Ishikawa (cell line): ENCODE measurements around the gene PLEKHG1.

Experiments used
- CEBPB ChIP-seq: IDR thresholded peaks from 2 replicates; pipeline ENCODE4 v1.6.1; 2012
- CREB1 ChIP-seq: IDR thresholded peaks from 2 replicates; pipeline ENCODE4 v1.6.1; 2012; ENCODE audit warnings: low read depth
- EGR1 ChIP-seq: IDR thresholded peaks from 2 replicates; pipeline ENCODE4 v1.6.1; 2012
- EP300 ChIP-seq: IDR thresholded peaks from 2 replicates; pipeline ENCODE4 v1.6.1; 2012; ENCODE audit warnings: borderline replicate concordance
- FOXM1 ChIP-seq: IDR thresholded peaks from 2 replicates; pipeline ENCODE4 v1.6.1; 2012; ENCODE audit warnings: low read depth, borderline replicate concordance
- NFIC ChIP-seq: IDR thresholded peaks from 2 replicates; pipeline ENCODE4 v1.6.1; 2012
- RAD21 ChIP-seq: IDR thresholded peaks from 2 replicates; pipeline ENCODE4 v1.6.1; 2012; ENCODE audit warnings: low read depth
- TAF1 ChIP-seq: IDR thresholded peaks from 2 replicates; pipeline ENCODE4 v1.6.1; 2012; ENCODE audit warnings: low read depth, mild to moderate bottlenecking
- TCF12 ChIP-seq: IDR thresholded peaks from 2 replicates; pipeline ENCODE4 v1.6.1; 2012; ENCODE audit warnings: low read depth
- TEAD4 ChIP-seq: IDR thresholded peaks from 2 replicates; pipeline ENCODE4 v1.6.1; 2012
- YY1 ChIP-seq: IDR thresholded peaks from 2 replicates; pipeline ENCODE4 v1.6.1; 2012; ENCODE audit warnings: low read depth
- ZBTB7A ChIP-seq: IDR thresholded peaks from 2 replicates; pipeline ENCODE4 v1.6.1; 2012; ENCODE audit warnings: low read depth
- TF ChIP-seq, protein P1 (sequence below): IDR thresholded peaks from 2 replicates; pipeline ENCODE4 v1.6.1; 2012
- TF ChIP-seq, protein P2 (sequence below): IDR thresholded peaks from 2 replicates; pipeline ENCODE4 v1.6.1; 2012; ENCODE audit warnings: low read depth, mild to moderate bottlenecking
- TF ChIP-seq, protein P3 (sequence below): IDR thresholded peaks from 2 replicates; pipeline ENCODE4 v1.6.1; 2012

Gene PLEKHG1

DNA sequence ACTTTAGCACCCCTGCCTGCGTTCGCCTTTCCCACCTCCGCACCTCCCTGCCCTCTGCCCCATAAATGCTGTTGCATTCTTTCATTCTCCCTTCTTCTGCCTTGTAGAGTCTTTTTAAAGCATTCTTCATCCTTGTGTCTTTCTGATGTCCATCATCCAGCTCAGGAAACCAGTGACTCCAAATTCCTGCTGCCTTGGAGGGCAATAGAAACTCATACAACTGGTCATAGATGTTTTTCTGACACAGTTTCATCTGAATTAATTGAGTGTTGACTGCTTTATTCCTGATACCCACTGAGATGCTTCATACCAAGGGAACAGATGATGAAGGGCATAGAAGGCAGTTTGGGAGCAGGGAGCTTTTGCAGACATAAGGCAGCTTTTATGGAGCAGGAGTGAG, 19.6 kb downstream of the PLEKHG1 start:
- TF ChIP-seq NFIC = no peak
- no peak for TF ChIP-seq FOXM1
- no peak for TF ChIP-seq CEBPB
- TF ChIP-seq ZBTB7A = no peak
- no peak for TF ChIP-seq TCF12
- TF ChIP-seq, protein P1, sequence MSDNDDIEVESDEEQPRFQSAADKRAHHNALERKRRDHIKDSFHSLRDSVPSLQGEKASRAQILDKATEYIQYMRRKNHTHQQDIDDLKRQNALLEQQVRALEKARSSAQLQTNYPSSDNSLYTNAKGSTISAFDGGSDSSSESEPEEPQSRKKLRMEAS = no peak
- no peak for TF ChIP-seq EP300
- no peak for TF ChIP-seq YY1

DNA sequence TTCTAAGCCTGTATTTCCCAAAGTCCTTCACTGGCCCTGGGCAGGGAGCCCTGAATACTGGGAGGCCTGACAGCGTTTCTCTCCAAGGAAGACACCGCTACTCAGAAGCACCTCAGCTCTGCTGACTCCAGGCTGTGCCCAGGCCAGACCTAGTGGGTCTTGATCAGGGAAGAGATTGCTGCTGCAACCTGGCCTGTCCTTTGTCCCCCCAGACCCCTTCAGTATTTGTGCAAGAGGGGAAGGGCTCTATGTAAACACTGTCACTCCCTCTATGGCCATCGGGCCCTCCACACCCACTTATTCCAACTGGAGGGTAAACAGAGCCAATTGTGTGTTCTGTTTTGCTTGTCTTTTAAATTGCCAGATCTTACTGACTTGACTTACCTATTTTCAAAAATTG, 20.6 kb downstream of the PLEKHG1 start:
- no peak for TF ChIP-seq CREB1
- TF ChIP-seq EGR1 = no peak
- no peak for TF ChIP-seq FOXM1
- TF ChIP-seq, protein P2, sequence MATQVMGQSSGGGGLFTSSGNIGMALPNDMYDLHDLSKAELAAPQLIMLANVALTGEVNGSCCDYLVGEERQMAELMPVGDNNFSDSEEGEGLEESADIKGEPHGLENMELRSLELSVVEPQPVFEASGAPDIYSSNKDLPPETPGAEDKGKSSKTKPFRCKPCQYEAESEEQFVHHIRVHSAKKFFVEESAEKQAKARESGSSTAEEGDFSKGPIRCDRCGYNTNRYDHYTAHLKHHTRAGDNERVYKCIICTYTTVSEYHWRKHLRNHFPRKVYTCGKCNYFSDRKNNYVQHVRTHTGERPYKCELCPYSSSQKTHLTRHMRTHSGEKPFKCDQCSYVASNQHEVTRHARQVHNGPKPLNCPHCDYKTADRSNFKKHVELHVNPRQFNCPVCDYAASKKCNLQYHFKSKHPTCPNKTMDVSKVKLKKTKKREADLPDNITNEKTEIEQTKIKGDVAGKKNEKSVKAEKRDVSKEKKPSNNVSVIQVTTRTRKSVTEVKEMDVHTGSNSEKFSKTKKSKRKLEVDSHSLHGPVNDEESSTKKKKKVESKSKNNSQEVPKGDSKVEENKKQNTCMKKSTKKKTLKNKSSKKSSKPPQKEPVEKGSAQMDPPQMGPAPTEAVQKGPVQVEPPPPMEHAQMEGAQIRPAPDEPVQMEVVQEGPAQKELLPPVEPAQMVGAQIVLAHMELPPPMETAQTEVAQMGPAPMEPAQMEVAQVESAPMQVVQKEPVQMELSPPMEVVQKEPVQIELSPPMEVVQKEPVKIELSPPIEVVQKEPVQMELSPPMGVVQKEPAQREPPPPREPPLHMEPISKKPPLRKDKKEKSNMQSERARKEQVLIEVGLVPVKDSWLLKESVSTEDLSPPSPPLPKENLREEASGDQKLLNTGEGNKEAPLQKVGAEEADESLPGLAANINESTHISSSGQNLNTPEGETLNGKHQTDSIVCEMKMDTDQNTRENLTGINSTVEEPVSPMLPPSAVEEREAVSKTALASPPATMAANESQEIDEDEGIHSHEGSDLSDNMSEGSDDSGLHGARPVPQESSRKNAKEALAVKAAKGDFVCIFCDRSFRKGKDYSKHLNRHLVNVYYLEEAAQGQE = no peak
- no peak for TF ChIP-seq ZBTB7A
- TF ChIP-seq TCF12 = no peak
- TF ChIP-seq EP300 = no peak
- TF ChIP-seq, protein P1 = no peak
- no peak for TF ChIP-seq TAF1
- no peak for TF ChIP-seq RAD21
- TF ChIP-seq, protein P3, sequence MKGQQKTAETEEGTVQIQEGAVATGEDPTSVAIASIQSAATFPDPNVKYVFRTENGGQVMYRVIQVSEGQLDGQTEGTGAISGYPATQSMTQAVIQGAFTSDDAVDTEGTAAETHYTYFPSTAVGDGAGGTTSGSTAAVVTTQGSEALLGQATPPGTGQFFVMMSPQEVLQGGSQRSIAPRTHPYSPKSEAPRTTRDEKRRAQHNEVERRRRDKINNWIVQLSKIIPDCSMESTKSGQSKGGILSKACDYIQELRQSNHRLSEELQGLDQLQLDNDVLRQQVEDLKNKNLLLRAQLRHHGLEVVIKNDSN = no peak
- no peak for TF ChIP-seq CEBPB
- TF ChIP-seq TEAD4 = no peak
- TF ChIP-seq NFIC = no peak
- TF ChIP-seq YY1 = no peak

DNA sequence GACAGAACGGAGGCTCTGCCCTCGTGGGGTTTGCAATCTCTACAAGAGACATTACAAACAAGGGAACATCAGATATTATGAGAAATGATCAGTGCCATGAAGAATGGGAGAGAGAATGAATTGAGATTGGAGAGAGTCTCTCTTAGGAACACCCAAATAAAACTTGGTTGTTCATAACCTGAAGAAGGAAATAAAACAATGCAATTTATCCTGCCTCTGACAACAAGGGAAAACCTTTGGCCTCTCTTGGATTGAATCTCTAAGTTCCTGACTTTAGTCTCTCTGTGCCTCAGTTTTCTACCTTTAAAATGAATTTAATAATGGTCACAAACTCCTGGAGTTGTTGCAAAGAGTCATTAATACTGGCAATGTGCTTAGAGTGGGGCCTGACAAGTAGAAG, 21.1 kb downstream of the PLEKHG1 start:
- TF ChIP-seq, protein P3 = no peak
- TF ChIP-seq NFIC (no peak), TAF1 (no peak), EP300 (no peak), FOXM1 (no peak), YY1 (no peak), RAD21 (no peak), TEAD4 (no peak), TCF12 (no peak), CEBPB (no peak)

DNA sequence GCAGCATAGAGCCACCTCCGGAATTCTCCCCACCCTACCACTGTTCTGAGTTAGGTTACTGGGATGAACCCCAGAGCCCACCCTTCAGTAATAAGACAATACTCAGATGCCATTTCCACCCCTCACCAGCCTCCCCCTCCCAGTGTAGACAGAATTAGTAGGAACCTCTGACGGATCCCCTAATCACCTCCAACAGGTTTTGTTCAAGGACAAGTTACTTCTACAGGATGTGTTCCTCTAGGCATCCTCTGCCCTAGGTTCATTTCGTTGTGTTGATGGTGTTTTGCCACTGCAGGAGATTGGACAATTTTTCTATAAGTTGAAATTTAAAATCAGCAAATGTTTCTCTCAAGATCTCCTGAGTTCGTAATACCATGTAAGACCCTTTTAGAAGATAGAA, 22.8 kb downstream of the PLEKHG1 start:
- TF ChIP-seq NFIC (no peak), YY1 (no peak), TCF12 (no peak), TEAD4 (no peak), ZBTB7A (no peak), CREB1 (no peak), CEBPB (no peak), TAF1 (no peak), EGR1 (no peak)
- TF ChIP-seq, protein P1 = no peak
- TF ChIP-seq, protein P2 = no peak
- TF ChIP-seq, protein P3 = no peak

DNA sequence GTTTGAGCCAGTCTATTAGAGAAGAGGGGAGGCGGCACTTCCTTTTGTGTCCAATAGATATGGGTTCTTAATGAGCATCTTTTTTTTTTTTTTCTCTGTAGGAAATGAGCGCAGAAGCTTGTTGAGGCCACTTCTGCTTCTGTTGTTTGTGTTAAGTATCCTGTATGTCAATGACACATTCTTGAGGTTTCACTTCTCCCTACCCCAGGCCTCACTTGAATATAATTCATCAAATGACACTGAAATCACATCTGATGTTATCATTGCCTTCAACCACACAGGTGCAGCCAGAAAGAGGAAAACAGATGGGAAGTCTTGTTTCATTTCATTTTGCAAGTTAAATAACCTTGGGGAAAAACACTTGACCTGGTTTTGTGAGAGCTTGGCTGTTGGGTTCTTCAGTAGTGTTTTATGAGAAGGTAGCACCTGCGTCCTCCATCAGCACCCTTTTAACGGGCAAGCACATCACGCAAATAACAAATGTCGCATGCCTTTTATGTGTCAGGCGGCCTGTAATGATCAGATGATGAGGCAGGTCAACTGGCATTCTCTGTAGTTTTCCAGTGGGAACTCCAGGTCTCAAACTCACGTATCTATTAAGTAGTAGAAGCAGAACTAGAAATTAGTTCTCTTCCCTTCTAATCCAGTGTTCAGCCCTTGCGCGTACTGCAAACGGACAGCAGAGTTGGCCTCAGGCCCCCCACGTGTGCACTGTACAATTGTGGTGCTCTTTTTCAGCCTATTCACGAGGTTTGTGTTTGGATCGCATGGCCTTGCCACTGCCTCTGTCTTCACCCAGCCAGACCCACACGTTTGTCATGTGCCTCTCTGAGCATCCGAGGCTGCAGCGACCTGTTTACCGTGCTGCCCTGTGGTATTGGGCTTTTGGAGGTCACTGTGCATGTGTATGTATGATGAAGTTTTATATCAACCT, 23.5 kb downstream of the PLEKHG1 start:
- TF ChIP-seq TAF1 (no peak), RAD21 (no peak), EP300 (no peak), EGR1 (no peak), TEAD4 (no peak), TCF12 (no peak), CEBPB (no peak), YY1 (no peak), FOXM1 (no peak), ZBTB7A (no peak), NFIC (no peak), CREB1 (no peak)
- TF ChIP-seq, protein P3 = no peak
- TF ChIP-seq, protein P2 = no peak
- TF ChIP-seq, protein P1 = no peak
